ENCODE measurements around the gene OTOA. TPM values are rescaled to one million over a fixed set of nuclear protein-coding genes. Genes with fewer than 3 reads are reported as not detected.
"Not testable (repeated sequence)": the region's sequence is repeated elsewhere in the genome, so short reads cannot be mapped to it uniquely, and the experiment has no call there.

OTOA gene
- total RNA-seq, result under 0.01 TPM in 1 of 2 replicates, not detected in the other

DNA sequence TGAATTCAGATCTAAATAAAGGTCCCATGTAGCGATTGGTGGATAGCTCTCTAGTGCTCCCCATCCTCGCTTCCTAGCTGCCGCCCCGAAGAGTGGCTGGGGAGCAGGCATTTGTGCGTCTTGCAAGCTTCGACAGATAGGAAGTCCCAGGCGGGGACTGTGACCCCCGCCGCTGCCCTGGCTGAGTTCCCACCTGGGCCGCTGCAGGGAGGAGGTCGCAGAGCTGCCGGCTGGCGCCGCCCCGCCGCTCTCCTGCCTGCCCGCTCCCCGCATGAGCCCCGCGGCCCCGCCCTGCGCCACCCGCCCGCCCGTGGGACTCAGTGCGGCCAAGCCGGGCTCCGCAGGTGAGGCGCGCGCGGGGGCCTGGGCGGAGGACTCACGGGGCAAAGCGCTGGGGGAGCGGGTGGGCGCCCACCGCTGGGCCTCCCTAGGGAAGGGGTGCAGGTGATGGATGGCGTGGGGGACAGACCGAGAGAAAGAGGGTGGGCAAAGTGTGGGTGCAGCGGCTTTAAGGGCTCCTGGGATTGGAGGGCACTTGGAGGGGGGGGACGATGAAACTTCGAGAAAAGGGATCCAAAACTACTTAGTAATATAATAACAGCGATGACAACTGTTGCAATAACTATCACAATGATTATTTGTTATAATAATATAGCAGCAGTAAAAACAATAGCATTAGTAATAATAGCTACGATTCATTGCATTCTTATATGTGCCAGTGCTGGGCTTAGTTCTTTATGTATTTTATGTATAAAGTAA, at the start of gene OTOA:
TSS of gene OTOA (plus strand) at position 80 of the 759 bp plus-strand sequence. CDS start 14,547 bp downstream, outside the sequence.
- DNase-seq (ENCODE audit: low read depth in 2 of 2), result no peak

DNA sequence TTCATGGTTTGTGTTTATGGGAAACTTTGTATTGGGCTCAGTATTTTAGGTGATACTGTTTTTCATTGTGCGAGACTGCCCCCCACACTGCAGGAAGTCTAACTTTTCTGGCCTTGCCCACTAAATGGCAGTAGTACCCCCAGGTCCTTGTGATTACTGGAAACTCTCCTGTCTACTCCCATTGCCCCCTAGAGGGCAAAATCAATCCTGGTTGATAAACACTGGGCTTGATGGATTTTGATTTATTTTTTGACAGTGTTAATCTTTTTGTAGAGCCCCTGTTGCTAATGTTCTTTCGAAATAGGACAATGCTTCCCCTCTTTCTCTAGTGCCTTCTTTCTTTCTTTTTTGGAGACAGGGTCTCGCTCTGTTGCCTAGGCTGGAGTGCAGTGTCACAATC, 48.9 kb upstream of the OTOA start:
- DNase-seq (ENCODE audit: low read depth in 2 of 2), result no peak

DNA sequence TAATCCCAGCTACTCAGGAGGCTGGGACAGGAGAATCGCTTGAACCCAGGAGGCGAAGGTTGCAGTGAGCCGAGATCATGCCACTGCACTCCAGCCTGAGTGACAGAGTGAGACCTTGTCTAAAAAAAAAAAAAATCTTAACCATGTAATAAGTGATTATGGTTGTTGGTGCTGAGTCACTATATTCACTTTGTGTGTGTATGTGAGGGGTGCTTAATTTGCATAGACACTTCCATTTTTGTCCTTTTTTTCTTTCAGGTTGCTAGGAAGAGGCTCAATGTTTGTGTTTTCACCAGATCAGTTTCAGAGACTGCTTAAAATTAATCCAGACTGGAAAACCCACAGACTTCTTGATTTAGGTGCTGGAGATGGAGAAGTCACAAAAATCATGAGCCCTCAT, 46.2 kb upstream of the OTOA start:
- DNase-seq (ENCODE audit: low read depth in 2 of 2), result no peak

DNA sequence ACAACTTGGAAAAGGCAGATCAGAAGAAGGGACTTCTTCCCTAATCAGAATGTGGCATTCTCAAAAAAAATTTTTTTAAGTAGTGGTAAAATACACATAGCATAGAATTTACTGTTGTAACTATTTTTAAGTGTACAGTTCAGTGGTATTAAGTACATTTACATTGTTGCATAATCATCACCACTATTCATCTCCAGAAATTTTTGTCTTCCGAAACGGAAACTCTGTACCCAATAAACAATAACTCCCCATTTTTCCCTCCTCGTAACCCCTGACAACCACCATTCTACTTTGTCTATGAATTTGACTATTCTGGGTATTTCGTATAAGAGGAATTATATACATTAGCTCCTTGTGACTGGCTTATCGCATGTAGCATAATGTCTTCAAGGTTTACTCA, 45.5 kb upstream of the OTOA start:
- DNase-seq (ENCODE audit: low read depth in 2 of 2), result no peak

DNA sequence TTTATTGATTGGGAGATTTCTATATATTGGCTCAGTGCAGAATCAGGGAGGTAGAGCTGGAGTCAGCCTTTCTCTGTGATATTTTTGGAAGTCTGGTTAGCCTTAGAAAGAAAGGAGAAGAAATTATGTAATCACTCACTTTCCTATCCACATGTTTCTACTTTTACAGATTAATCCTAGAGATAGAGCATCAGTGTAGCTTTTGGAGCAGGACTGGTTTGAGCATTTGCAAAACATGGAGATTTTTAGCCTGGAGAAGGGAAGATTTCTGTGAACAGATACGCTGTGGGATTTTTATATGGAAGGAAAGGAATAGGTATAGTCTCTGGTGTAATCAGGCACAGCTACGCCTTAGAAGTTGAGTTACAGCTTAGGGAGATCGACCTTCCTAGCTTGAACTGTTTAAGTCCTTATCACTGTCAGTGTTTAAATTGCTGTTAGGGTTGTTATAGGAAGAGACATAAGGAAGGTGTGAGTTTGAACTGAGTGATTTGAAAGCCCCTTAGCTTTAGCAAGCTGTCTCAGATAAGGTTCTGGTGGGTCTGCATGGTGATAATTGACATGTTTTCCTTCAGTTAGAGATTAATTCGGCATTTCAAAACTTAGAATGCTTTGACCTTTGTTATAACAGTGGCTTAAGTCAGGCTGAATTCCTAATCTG, 43.9 kb upstream of the OTOA start:
- no peak for DNase-seq (ENCODE audit: low read depth in 2 of 2)

DNA sequence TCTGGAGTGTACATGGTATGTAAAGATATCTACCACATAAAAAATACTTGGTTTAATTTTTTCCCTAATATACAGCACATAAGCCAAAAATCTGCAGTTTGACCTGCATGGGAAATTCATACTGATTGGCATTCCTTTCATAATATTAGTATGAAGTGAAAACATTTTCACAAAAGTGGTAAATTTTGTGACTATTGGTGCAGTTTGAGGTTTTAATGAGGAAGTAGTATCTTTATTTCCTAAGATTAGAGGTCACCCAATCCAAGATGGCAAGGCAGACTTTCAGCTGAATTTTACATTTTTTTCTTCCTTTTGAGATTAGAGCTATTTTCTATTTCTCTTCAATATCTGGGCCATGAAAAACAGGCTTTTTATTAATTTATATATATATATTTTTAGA, 43.2 kb upstream of the OTOA start:
- no peak for DNase-seq (ENCODE audit: low read depth in 2 of 2)

DNA sequence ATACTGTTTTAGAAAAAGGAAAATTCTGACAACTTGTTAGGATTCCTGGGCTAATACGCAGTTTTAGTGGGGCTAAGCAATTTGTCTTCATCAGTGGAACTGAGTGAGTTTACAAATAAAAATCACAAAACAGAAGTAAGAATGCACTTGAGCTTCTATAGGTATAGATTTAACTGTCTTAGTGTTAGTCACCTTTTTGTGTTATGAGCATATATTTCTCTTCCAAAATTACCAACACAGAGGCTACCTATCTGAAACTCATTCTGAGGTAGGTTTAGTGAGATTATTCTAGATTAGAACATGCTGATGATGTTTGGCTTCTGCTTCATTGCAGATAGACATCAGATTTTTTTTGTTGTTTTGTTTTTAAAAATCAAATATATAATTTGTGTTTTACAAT, 41.2 kb upstream of the OTOA start:
- DNase-seq (ENCODE audit: low read depth in 2 of 2), result no peak

DNA sequence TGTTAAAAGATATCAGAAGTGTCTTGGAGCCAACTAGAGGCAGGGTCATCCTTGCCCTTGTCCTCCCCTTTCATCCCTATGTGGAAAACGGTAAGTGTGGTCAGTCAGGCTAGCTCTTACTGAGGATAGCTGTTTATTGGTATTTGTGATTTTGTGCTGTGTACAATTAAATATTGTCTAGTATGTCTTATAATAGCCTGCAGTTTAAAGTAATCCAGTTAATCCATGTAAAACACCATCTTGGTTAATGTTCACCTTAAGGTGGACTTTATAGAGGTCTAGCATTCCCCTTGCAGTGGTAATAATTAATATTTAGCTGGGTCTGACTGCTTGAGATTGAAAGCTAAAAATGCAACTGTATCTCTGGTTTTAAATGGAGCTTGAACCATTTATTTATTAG, 38.7 kb upstream of the OTOA start:
- no peak for DNase-seq (ENCODE audit: low read depth in 2 of 2)

DNA sequence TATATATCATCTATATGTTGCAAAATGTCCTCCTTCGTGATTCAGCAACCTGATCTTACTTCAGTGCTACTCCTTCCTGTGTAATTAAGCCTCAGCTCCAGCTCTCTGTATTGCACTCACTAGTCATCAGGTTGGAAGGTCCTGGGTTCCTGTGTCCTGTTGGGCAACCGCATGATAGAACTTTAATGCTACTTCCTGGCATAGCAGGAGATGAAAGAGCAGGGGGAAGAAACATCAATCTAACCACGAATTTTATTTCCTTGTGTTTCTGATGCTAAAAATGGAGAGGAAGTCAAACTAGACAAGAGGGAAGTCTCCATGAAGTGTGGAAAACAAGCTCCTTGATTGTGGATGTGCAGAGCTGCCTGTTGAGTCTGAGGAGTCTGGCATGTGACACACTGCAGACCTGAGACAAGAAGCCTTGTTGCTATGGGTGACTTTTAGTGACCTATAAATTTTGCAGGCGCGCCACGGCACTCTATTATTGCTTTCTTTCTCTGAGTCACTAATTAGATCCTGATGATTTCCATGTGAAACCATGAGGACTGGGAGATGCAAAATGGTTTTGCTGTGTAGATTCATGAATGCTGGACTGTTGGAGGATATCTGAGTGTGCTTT, 37.0 kb upstream of the OTOA start:
- peak; percentile 37 to 84 for DNase-seq (ENCODE audit: low read depth in 2 of 2)

DNA sequence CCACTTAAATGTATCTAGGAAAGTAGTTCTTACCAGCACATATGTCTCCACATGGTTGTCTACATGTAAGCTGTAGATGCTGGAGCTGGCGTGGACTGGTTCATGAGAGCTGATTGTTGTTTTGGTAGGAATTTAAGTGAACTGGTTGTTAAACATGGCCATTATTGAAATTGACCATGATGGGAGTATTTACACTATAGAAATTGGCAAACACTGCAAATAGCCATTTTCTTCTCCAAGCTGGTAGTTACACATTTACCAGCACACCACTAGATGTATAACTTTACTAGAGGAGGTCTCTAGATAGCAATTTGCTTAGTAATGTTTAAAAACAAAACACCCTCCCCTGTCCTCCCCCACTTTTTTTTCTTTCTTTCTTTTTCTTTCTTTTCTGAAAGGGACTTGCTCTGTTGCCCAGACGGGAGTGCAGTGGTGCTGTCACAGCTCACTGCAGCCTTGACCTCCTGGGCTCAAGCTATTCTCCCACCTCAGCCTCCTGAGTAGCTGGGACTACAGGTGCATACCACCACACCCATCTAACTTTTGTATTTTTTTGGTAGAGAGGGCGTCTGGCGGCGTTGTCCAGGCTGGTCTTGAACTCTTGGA, 35.5 kb upstream of the OTOA start:
- no peak for DNase-seq (ENCODE audit: low read depth in 2 of 2)

DNA sequence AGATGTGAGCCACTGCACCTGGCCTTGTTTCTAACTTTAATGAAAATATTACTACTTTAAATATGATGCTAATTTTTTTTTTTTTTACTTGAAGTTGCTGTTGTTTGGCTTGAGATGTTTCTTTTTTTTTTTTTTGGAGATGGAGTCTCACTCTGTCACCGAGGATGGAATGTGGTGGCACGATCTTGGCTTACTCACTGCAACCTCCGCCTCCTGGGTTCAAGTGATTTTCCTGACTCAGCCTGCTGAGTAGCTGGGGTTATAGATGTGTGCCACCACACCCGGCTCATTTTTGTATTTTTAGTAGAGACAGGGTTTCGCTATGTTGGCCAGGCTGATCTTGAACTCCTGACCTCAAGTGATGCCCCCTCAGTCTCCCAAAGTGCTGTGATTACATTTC, 35.0 kb upstream of the OTOA start:
- no peak for DNase-seq (ENCODE audit: low read depth in 2 of 2)

DNA sequence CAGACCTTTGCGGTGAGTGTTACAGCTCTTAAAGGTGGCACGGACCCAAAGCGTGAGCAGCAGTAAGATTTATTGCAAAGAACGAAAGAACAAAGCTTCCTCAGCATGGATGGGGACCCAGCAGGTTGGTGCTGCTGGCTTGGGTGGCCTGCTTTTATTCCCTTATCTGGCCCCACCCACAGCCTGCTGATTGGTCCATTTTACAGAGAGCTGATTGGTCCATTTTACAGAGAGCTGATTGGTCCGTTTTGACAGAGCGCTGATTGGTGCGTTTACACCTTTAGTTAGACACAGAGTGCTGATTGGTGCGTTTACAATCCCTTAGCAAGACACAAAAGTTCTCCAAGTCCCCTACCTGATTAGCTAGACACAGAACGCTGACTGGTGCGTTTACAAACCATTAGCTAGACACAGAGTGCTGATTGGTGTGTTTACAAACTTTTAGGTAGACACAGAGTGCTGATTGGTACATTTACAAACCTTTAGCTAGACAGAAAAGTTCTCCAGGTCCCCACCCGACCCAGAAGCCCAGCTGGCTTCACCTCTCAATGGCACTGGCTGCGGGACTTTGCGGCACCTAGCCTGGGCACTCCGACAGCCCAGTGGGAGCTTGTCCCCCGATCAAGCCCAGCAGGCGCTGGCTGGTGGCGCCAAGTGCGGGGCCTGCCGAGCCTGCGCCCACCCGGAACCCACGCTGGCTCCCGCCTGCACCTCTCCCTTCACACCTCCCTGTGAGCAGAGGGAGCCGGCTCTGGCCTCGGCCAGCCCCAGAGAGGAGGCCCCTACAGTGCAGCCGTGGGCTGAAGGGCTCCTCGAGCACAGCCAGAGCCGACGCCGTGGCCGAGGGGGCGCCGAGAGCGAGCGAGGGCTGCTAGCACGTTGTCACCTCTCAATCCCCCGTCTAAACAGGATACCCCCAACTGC, 33.9 kb upstream of the OTOA start:
- not testable (repeated sequence) for DNase-seq (ENCODE audit: low read depth in 2 of 2)

DNA sequence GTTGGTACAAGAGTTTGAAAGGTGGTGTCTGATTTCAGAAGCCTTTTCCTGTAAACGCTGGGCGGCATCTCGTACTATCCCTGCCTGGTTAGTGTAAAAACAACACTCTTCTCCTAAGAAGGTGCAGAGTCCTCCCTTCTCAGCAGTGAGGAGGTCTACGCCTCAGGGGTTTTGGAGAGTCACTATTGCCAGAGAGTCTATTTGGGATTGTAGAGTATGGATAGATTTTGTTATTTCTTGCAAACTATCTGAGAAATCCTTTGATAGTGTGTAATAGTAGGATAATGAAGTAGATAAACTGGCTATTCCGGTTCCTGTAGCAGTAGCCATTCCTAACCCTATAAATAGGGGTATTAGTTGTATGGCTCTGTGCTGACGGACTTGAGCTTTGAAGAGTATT, 32.9 kb upstream of the OTOA start:
- DNase-seq (ENCODE audit: low read depth in 2 of 2), result not testable (repeated sequence)

DNA sequence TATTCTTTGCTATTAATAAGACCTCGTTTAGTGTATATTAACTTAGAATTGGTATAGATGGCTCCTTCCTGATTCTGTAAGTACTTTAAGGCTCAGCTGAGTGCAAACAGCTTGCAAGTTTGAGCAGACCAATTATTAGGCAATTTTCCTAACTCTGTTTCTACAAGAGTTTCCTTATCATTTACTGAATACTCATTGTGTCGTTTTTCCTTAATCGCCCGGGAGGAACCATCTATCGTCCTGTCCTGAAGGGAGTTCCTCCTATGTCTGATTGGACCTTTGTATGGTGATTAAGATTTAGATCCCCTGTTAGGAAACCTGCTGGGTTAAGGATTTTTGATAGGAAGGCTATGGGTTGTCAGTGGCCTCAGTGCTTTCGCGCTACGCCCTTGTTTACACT, 32.4 kb upstream of the OTOA start:
- DNase-seq (ENCODE audit: low read depth in 2 of 2), result not testable (repeated sequence)

DNA sequence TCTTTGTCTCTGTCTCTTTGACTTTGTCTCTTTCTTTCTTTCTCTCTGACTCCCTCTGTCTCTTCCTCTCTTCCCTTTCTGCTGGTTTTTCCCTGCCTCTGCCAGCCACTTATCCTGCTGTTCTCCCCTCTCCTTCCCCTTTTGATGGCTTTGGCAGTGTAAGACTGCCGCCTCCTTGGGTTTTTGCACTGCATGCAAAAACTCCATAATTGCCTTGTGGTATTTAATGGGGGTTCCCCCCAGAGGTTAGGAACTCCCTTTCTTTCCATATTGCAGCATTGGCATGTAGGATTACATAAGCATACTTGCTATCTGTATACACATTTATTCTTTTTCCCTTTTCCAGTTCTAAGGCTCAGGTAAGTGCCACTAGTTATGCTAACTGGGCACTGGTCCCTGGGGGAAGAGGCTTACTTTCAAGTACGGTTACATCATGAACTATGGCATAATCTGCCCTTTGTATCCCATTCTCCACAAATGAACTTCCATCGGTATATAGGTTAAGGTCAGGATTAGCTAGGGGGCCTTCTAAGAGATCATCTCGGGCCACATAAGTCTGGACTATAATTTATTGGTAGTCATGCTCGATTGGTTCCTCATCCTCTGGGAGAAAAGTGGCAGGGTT, 31.7 kb upstream of the OTOA start:
- not testable (repeated sequence) for DNase-seq (ENCODE audit: low read depth in 2 of 2)

DNA sequence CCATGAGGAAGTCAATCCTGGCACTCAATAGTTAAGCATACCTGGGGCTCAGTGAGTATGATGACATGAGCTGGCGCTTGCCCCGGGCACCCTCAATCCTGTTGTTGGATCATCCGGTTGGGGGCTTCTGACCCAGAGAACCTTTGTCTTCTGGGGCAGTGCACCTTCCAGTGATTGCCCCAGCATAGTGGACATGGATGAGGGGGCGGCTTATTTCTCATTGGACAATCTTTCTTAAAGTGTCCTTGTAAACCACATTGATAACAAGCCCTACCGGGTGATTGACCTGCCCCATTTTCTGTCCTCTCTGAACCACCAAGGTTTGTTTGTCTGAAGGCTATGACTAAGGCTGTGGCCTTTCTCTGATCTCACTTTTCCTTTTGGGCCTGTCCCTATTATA, 29.6 kb upstream of the OTOA start:
- DNase-seq (ENCODE audit: low read depth in 2 of 2), result no peak

DNA sequence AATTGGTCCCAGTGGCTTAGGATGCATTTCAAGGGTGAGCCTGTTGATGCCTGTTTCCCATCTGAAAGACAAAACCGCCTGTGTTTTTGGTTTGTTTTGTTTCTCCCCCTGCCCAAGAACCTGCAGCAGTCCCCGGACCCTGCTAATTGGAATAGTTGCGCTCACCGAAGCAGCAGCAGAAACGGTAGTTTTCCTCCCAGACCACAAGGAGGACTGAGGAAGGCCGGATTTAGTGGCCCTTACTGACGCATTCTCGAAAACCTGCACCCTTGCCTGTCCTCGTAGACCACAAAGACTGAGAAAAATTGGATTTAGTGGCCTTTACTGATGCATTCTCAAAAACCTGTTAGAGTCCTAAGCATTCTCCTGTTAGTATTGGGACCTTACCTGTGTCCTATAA, 28.1 kb upstream of the OTOA start:
- not testable (repeated sequence) for DNase-seq (ENCODE audit: low read depth in 2 of 2)

DNA sequence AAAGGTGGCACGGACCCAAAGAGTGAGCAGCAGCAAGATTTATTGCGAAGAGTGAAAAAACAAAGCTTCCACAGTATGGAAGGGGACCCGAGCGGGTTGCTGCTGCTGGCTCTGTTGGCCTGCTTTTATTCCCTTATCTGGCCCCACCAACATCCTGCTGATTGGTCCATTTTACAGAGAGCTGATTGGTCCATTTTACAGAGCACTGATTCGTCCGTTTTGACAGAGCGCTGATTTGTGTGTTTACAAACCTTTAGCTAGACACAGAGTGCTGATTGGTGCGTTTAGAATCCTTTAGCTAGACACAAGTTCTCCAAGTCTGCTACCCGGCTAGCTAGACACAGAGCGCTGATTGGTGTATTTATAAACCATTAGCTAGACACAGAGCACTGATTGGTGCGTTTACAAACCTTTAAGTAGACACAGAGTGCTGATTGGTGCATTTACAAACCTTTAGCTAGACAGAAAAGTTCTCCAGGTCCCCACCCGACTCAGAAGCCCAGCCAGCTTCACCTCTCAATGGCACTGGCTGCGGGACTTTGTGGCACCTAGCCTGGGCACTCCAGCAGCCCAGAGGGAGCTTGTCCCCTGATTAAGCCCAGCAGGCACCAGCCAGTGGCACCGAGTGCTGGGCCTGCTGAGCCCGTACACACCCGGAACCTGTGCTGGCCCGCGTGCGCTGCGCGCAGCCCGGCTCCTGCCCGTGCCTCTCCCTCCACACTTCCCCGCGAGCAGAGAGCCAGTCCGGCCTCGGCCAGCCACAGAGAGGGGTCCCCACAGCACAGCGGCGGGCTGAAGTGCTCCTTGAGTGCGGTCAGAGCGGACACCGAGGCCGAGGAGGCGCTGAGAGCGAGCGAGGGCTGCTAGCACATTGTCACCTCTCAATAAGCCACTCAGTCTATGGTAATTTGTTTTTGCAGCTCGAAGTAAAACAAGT, 26.5 kb upstream of the OTOA start:
- no peak for DNase-seq (ENCODE audit: low read depth in 2 of 2)

DNA sequence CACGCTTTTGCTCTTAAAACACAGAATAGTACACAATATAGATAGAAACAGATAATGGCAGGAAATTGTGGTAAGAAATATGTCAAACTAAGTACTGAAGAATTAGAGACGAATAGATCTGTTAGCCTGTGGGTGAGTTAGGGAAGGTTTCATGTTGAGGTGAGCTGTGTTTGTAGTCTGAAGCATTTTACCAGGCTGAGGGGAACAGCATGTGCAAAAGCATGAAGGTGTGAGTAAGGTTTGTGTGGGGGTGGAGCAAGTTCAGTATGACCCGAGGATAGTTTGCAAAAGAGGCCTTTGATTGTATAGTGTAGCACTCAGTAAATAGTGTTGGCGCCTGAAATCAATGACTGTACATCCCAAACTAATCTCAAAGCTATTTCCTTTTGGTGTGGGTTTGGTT, 25.2 kb upstream of the OTOA start:
- DNase-seq (ENCODE audit: low read depth in 2 of 2), result peak in 1 of 2 donors; percentile 26

DNA sequence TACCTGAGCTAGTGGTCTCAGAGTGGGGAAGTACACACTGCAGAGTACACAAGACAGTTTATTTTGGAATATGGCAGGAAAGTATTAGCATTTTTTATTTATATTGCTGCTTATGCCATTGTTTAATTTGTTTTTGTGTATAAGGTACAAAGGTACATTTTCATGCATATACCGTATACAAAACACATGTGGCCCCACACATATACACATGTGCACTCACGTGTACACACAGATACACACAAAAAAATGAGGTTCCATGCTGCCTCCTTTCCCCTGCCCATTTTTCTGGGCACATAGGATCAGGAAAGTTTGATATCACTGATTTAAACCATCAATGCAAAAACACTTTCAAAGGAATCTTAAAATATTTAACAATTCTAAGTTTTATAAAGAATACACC, 24.3 kb upstream of the OTOA start:
- DNase-seq (ENCODE audit: low read depth in 2 of 2), result no peak
